Neural progenitor cell (in vitro differentiated cells): Measurements from ENCODE around the gene PTGER2. TPM values are rescaled to one million over a fixed set of nuclear protein-coding genes. Genes with fewer than 3 reads are reported as not detected.

Experiments
- DNase-seq: peaks from one replicate; pipeline ENCODE4 v3.0.0-alpha.2; 2016; ENCODE audit warnings: low spot score
- H2AFZ ChIP-seq: fragments of 200-600 bp; sonication (generic); replicated peaks from 2 replicates; pipeline ENCODE4 v1.6.1; 2016; ENCODE audit warnings: antibody characterized with exemption
- H3F3A ChIP-seq: fragments of 200-600 bp; sonication (generic); 2 replicates; pipeline ENCODE4 v1.6.1; 2016; ENCODE audit warnings: antibody characterized with exemption, low read depth
- H3K27ac ChIP-seq: fragments of 200-600 bp; sonication (generic); 2 replicates; pipeline ENCODE4 v1.5.1; 2016; ENCODE audit warnings: mild to moderate bottlenecking
- H3K27me3 ChIP-seq: fragments of 200-600 bp; sonication (generic); 2 replicates; pipeline ENCODE4 v1.6.1; 2016; ENCODE audit warnings: mild to moderate bottlenecking, moderate library complexity
- H3K36me3 ChIP-seq: fragments of 200-600 bp; sonication (generic); 2 replicates; pipeline ENCODE4 v1.5.1; 2016
- H3K4me1 ChIP-seq: fragments of 200-600 bp; sonication (generic); 2 replicates; pipeline ENCODE4 v1.6.1; 2016; ENCODE audit warnings: mixed run types
- H3K4me2 ChIP-seq: fragments of 200-600 bp; sonication (generic); 2 replicates; pipeline ENCODE4 v1.6.1; 2016
- H3K4me3 ChIP-seq: fragments of 200-600 bp; sonication (generic); 2 replicates; pipeline ENCODE4 v1.5.1; 2016
- H3K79me2 ChIP-seq: fragments of 200-600 bp; sonication (generic); 2 replicates; pipeline ENCODE4 v1.6.1; 2016; ENCODE audit warnings: low read depth
- H3K9ac ChIP-seq: fragments of 200-600 bp; sonication (generic); 2 replicates; pipeline ENCODE4 v1.6.1; 2016
- H3K9me3 ChIP-seq: fragments of 200-600 bp; sonication (generic); 2 replicates; pipeline ENCODE4 v1.5.1; 2016; ENCODE audit warnings: low read depth
- H4K20me1 ChIP-seq: fragments of 200-600 bp; sonication (generic); 2 replicates; pipeline ENCODE4 v1.6.1; 2016; ENCODE audit warnings: low read depth
- H3K27ac Mint-ChIP-seq: 3 replicates; pipeline ENCODE4 v1.8.0; 2021; ENCODE audit warnings: mixed read lengths
- H3K27me3 Mint-ChIP-seq: 2 replicates; pipeline ENCODE4 v1.8.0; 2022; ENCODE audit warnings: low read depth, mild to moderate bottlenecking, inconsistent platforms, moderate library complexity, mixed read lengths; ENCODE audit not compliant: insufficient read depth
- H3K36me3 Mint-ChIP-seq: 3 replicates; pipeline ENCODE4 v1.8.0; 2021; ENCODE audit warnings: mixed read lengths
- H3K4me1 Mint-ChIP-seq: 3 replicates; pipeline ENCODE4 v1.8.0; 2021; ENCODE audit warnings: mixed read lengths
- H3K4me3 Mint-ChIP-seq: 3 replicates; pipeline ENCODE4 v1.8.0; 2021; ENCODE audit warnings: mild to moderate bottlenecking, moderate library complexity, mixed read lengths
- H3K9me3 Mint-ChIP-seq: 3 replicates; pipeline ENCODE4 v1.8.0; 2020; ENCODE audit warnings: mixed read lengths
- EZH2 ChIP-seq: fragments of 200-600 bp; sonication (generic); IDR thresholded peaks from 2 replicates; pipeline ENCODE4 v1.6.1; 2017; ENCODE audit warnings: antibody characterized with exemption, mild to moderate bottlenecking, moderate library complexity
- EZH2phosphoT487 ChIP-seq: fragments of 200-600 bp; sonication (generic); IDR thresholded peaks from 2 replicates; pipeline ENCODE4 v1.6.1; 2017; ENCODE audit warnings: antibody characterized with exemption
- total RNA-seq: library from RNA; depleted of rRNA; stranded (reverse); fragments of >200 nt; gene quantifications from 2 replicates; pipeline ENCODE4 v1.2.3, GENCODE V29; 2015; ENCODE audit warnings: low replicate concordance
- TF ChIP-seq, protein P1 (sequence below): fragments of 200-600 bp; sonication (generic); IDR thresholded peaks from 2 replicates; pipeline ENCODE4 v1.5.1; 2017; ENCODE audit warnings: antibody characterized with exemption, mild to moderate bottlenecking

PTGER2 gene
- total RNA-seq, 1 donor from 2014 or later, result not detected

DNA sequence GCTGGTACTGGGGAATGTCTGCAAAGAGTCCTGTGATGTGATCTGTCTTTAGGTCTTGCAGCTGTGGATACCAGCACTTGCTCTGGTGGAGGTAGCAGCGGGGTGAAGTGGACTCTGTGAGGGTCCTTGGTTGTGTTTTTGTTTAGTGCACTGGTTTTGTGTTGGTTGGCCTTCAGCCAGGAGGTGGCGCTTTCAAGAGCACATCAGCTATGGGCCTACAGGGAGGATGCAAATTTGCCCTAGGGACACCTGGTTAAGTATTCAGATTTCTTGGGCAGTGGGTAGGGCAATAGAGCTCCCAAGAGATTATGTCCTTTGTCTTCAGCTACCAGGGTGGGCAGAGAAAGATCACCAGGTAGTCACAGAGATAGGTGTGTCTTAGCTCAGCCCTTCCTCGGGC lies 63.8 kb downstream of the PTGER2 start:
- Histone ChIP-seq H3K27ac (no peak overlapping the region), H2AFZ (no peak overlapping the region), H3K4me1 (no peaks in the 10 kb centered on the region), H3K36me3 (no peaks in the 10 kb centered on the region), H3K9me3 (no peaks in the 10 kb centered on the region), H3K79me2 (no peaks in the 10 kb centered on the region), H3F3A (no peaks in the 10 kb centered on the region), H3K9ac (no peak overlapping the region), H4K20me1 (no peaks in the 10 kb centered on the region), H3K27me3 (no peaks in the 10 kb centered on the region), H3K4me3 (no peak overlapping the region), H3K4me2 (no peak overlapping the region)
- TF ChIP-seq, protein P1, sequence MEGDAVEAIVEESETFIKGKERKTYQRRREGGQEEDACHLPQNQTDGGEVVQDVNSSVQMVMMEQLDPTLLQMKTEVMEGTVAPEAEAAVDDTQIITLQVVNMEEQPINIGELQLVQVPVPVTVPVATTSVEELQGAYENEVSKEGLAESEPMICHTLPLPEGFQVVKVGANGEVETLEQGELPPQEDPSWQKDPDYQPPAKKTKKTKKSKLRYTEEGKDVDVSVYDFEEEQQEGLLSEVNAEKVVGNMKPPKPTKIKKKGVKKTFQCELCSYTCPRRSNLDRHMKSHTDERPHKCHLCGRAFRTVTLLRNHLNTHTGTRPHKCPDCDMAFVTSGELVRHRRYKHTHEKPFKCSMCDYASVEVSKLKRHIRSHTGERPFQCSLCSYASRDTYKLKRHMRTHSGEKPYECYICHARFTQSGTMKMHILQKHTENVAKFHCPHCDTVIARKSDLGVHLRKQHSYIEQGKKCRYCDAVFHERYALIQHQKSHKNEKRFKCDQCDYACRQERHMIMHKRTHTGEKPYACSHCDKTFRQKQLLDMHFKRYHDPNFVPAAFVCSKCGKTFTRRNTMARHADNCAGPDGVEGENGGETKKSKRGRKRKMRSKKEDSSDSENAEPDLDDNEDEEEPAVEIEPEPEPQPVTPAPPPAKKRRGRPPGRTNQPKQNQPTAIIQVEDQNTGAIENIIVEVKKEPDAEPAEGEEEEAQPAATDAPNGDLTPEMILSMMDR, result peak; percentile 31
- TF ChIP-seq EZH2phosphoT487 (no peak), EZH2 (no peak)
- Mint-ChIP-seq H3K36me3 (no peaks in the 10 kb centered on the region), H3K27me3 (no peaks in the 10 kb centered on the region), H3K9me3 (peaks cover 4% of the 10 kb centered on the region), H3K4me1 (no peaks in the 10 kb centered on the region), H3K4me3 (no peak overlapping the region), H3K27ac (no peak overlapping the region)
- DNase-seq, result peak; percentile 6

Other genes with a start within 250 kb of the PTGER2 start
- 22.0 and 24.7 TPM in 2 replicates for gene NID2, start 245.3 kb upstream of the PTGER2 start, total RNA-seq
- 0.58 and 0.71 TPM in 2 replicates for gene PTGDR, start 46.6 kb upstream of the PTGER2 start, total RNA-seq
- gene TXNDC16, start 238.2 kb downstream of the PTGER2 start, total RNA-seq, result 17.9 and 22.6 TPM in 2 replicates
- 7.1 and 9.3 TPM in 2 replicates for gene GPR137C, start 238.5 kb downstream of the PTGER2 start, total RNA-seq